Inferior parietal cortex (tissue), 1 donor: ENCODE data around the gene SLC12A7.
"Not testable (repeated sequence)": the region's sequence is repeated elsewhere in the genome, so short reads cannot be mapped to it uniquely, and the experiment has no call there.

Experiments used
- DNase-seq: peaks from one replicate; pipeline ENCODE4 v3.0.0-alpha.2; 2016; ENCODE audit errors: extremely low spot score

SLC12A7 gene

GRCh38 chr5:1140818-1141189 lies 28.9 kb upstream of the SLC12A7 start:
- DNase-seq: no peak

DNA sequence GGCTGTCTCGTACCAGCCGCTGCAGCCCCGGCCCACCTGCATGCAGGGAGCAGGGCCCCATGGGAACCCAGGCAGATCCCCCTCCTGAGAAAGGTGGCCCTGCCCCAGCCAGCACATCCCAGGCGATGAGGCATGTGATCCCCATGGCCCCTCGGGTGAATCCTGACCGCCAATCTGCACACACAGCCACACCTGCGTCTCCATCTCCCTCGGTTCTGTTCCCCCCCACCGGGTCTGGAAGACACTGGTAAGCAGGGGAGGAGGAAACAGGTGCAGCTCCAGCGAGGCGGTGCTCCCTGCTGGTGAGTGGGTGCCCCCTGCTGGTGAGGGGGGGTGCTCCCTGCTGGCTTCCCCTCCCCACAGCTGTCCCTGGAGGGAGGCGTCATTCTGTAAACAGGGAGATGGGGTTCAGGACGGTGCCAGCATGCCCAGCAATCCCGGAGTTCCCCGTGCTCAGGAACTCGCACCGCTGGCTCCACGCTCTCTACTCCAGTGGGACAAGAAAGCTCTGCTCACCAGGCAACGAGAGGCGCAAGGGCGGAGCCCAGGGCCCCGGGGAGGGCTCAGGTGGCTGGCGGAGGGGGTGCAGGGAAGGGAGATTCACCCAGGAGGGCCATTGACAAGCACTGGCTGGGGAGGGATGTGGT lies 28.4 kb upstream of the SLC12A7 start:
- DNase-seq: peak; percentile 42

GRCh38 chr5:1139331-1140170 lies 27.7 kb upstream of the SLC12A7 start:
- no peak for DNase-seq

DNA sequence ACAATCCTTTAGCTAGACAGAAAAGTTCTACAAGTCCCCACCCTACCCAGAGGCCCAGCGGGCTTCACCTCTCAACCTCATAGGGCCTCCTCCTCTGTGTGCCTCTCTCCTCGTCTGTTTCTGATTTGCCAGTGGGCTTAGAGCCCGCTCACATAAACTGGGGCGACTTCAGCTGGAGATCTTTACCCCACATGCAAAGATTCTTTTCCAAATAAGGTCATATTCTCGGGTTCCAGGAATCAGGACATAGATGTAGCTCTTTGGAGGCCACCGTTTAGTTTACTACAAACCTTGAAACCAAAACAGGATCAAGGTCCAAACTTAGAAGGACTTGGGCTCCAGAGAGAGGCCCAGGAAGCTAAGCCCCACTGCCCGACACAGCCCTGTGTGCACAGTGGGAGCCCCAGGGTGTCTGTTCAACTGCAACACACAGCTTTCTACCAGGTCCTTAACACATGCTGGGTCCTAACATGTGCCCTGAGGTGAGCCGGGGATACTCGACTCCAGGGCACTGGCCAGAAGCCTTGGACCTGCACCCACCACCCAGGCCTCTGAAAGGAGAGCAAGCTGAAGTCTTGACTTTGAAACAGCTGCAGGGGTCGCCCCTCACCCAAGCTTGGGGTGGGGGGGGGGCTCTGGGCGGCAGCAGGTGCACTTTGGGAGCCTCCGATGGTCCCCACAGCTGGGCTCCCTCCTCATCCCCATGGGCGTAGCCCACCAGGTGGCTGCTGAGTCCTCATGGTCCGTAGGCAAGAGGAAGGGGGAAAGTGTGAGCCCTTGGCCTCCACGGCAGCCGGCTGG lies 26.8 kb upstream of the SLC12A7 start:
- no peak for DNase-seq

GRCh38 chr5:1137567-1138444 lies 25.9 kb upstream of the SLC12A7 start:
- no peak for DNase-seq

DNA sequence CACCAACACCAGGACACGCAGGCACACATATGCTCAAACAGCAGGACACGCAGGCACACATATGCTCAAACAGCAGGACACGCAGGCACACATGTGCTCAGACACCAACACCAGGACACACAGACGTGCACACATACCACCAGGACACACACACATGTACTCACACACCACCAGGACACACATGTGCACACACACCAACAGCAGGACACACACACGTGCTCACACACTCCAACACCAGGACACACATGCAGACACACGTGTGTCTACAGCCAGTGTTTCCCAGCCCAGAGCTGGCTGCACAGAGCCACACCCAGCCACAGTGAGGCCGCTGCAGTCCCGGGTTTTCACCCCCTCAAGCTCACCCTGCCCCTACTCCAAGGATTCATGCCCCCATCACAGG lies 25.0 kb upstream of the SLC12A7 start:
- no peak for DNase-seq

DNA sequence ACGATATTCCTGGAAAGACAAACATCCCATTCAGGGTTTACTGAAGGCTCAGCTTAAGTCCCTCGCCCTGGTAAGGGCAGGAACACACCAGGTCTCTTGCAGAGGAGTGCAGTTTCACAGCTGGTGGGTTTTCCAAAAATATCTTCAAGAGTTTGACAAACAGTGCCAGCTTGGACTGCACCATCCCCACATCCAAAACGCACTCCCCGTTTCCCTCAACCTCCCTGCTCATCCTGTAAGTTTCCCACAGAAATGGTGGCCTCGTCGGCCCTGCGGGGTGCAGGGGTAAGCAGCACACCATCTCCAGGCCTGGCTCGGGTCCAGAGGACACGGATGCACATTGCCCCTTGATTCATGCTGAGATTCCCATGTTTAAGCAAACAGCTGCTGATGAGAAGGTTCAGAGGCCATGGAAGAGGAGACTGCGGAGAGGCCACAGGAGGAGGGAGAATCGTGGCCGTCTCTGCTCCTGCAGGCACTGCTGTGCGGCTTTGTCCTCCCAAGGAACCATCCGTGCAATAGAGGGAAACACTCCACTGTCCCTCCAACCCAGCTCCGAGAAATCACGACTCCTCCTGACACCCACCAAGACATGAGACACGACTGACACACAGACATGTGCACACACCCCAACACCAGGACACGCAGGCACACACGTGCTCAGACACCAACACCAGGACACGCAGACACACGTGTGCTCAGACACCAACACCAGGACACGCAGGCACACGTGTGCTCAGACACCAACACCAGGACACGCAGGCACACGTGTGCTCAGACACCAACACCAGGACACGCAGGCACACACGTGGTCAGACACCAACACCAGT lies 24.0 kb upstream of the SLC12A7 start:
- DNase-seq: no peak

- DNase-seq: no peak
These were observed 22.6 kb upstream of the SLC12A7 start for GRCh38 chr5:1134478-1134877.

- no peak for DNase-seq
These were observed 21.8 kb upstream of the SLC12A7 start for GRCh38 chr5:1133510-1134201.

DNA sequence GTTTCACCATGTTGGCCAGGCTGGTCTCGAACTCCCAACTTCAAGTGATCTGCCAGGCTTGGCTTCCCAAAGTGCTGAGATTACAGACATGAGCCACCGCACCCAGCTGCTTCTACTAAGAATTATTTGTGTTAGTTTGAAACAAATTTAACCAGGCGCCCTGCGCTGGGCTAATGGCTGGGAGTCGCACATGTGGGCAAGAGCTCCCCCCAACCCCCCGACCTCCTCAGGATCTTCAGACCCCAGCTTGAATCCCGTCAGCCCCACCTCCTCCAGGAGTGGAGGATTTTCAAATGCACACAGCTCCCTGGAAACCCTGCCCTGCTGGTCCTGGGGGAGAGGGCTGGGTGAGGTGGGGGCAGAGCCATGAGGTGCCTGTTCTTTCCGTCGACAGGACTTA lies 21.2 kb upstream of the SLC12A7 start:
- no peak for DNase-seq

GRCh38 chr5:1132570-1132969 lies 20.7 kb upstream of the SLC12A7 start:
- DNase-seq: no peak

DNA sequence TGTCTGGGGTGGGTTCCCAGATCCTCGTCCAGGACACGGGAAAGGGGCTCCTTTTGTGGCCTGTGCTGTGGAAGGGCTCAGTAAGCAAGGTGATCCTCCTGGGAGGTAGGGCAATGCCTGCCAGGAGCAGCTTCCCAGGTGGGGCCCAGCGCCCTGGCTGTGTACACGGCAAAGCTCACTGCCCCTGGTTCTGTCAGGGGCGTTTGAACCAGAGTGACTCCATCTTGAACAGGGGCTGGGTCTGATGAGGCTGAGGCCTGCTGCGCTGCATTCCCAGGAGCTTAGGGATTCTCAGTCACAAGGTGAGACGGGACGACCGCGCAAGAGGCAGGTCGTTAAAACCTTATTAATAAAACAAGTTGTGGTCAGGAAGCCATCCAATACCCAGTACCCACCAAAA lies 19.9 kb upstream of the SLC12A7 start:
- no peak for DNase-seq

DNA sequence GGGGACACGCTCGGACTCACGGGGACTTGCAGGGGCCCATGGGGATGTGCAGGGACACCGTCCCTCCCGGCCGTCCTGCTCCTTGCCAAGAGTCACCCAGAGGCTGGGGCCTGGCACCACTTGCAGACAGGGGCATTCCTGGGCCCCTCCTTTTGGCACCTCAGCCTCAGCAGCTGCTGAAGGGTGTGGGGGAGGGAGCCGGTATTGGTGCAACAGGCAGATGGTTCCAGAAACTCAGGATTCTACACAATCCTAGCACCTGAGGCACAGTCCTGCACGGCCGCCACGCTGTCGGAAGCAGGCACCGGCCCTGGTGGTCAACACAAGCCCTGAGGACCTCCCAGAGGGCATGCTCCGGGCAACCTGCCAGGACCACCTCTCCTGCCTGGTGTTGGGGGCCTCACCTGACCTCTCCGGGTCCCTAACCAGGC lies 19.3 kb upstream of the SLC12A7 start:
- DNase-seq: no peak

DNA sequence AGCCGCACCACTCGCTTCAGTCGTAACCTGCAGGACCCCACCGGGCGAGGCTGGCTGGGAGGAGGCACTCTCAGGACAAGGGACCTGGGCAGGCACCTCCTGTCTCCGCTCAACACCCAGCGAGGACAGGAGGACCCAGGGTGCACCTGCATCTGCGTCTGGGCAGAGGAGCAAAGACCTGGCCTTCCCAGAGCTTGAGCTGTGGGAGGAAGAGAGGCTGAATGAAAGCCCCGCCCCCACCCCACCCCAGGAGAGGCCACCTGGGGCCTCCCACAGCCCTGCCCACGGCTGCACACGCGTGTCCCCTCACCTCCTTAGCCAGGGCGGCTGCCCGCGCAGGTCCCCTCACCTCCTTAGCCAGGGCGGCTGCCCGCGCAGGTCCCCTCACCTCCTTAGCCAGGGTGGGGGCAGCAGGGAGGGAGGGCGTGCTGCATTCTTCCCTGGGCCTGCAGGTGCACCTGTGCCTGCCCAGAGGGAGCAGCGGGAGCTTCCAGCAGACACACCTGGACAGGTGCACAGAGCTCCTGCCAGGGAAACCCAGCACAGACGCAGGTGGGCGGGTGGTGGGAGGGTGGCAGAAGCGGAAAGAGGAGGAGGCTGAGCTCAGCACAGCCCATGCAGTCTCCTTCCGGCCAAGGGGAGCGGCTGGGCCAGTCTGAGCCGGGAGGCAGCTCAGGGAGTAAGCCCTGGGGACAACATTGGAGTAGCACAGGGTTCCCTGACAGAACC lies 18.5 kb upstream of the SLC12A7 start:
- no peak for DNase-seq

GRCh38 chr5:1129711-1130055 lies 17.8 kb upstream of the SLC12A7 start:
- no peak for DNase-seq

DNA sequence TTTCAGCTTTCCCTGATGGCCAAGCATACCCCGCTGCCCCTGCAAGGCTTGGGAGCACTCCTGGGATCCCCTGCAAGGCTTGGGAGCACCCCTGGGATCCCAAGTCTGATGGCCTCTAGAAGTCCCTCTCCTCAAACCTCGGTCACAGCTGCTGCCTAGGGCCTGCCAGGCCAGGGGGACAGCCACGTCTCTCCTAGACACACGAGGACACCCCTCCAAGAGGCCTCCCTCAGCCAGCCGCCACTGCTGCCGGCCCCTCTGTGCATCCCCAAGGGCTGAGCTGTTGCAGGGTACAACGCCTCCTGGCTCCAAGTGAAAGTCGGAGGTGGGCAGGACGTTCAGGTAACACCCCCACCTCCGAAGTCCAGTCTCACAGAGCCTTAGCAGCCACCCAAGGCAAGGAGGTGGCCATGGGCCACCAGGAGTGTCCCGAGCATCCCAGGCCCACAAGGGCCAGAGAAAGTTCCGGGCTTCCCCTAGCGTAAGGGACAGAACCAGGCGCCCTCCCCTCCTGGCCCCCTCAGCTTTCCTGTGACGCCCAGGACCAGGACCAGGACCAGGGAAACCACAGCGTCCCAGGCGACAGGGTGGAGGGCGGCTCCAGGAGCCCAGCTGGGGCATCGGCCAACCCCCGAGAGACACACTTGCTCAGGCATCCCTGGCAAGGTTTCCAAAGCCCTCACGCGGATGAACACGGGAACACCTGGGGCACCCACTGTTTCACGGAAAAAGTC lies 17.3 kb upstream of the SLC12A7 start:
- DNase-seq: no peak

DNA sequence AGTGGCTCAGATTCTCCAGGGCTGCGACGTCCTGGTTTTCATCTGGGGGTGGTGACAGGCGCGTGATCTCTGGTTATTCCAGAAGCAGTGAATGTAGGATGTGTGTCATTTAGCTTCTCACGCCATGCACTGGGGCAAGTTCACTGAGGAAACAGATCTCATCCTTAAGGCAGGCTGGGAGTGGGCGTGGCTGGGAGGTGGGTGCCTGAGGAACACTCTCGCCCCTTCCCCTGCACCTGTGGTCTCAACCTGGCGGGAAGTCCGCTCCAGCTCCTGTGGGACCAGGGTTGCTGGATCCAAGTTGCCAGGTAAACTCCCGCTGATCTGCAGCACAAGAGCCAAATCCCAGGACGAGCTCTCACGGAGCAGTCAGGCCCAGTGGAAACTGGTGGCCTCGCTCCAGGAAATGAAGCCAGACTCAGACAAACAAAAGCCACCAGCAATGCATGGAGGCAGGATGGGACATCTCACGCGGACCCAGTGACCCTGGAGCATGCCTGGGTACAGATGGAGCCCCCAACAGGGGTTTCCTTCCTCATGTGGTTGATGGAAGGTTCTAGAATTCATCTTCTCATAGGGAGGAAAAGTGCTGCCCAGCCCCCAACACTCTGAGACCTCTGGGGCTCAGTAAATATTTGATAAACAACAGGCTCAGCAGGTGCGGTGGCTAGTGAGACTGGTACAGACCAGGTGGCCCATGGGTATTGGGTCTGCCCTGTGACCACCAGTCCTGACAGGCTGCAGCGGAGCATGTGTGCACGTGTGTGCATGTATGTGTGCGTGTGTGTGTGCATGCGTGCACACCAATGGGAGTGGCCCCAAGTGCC lies 16.3 kb upstream of the SLC12A7 start:
- DNase-seq: no peak

DNA sequence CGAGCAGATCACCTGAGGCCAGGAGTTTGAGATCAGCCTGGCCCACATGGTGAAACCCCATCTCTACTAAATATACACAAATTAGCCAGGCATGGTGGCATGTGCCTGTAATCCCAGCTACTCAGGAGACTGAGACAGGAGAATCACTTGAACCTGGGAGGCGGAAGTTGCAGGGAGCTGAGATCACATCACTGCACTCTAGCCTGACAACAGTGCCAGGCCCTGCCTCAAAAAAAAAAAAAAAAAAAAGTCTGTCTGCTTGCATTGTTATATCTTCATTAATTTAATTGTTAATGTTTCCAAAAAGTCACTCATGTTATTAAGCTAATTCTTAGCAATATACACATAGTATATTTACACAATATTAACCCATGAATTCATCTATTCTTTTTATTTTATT lies 13.8 kb upstream of the SLC12A7 start:
- DNase-seq: not testable (repeated sequence)
